AG04449 (cell line): ENCODE measurements around the gene SYTL2.

Experiments used
- CTCF ChIA-PET: fragments of 350-600 bp; formaldehyde crosslinking; extraction: SDS; loops from one replicate; lab custom pipeline; 2021; ENCODE audit warnings: antibody characterized with exemption; lab: Yijun Ruan, JAX
- POLR2A ChIA-PET: fragments of 400-600, 350-600 bp; formaldehyde crosslinking; extraction: SDS; loops from one replicate; lab custom pipeline; 2020; ENCODE audit warnings: antibody characterized with exemption, inconsistent platforms; lab: Yijun Ruan, JAX
- DNase-seq: peaks from one replicate; pipeline ENCODE4 v3.0.0-alpha.2; 2010; ENCODE audit warnings: low read depth, low spot score
- H3K4me3 ChIP-seq: 2 replicates; pipeline ENCODE4 v1.5.1; 2011; ENCODE audit warnings: low read depth, mild to moderate bottlenecking, control low read depth, low read length
- TF ChIP-seq, protein P1 (sequence below): IDR thresholded peaks from one replicate; pipeline ENCODE4 v1.5.1; 2011; ENCODE audit warnings: mild to moderate bottlenecking, moderate library complexity, low read length, control low read depth, inconsistent platforms; ENCODE audit not compliant: insufficient read depth; ENCODE audit errors: missing control alignments

SYTL2 gene

DNA sequence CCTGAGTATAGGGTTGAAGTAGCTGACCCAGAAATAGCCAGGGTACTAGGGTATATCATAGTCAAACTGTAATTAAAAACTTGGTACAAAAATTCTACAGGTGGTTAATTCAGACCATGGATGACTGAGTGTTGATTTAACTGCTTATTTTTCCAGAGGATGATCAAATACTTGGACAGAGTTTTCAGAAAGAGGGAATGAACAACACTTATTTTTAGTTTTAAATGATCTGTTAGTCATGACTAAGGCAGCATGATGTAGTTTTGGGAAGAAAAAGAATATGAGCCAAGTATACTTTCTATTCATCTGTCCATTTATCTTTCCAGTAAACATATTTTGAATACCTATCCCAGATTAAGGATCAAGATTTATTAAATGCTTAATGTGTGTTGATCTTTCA is 105.1 kb downstream of the SYTL2 start:
- no peak overlapping the region for H3K4me3 ChIP-seq
- no peak for DNase-seq
- ChIA-PET POLR2A (no interaction called here), CTCF (no interaction called here)
- TF ChIP-seq, protein P1, sequence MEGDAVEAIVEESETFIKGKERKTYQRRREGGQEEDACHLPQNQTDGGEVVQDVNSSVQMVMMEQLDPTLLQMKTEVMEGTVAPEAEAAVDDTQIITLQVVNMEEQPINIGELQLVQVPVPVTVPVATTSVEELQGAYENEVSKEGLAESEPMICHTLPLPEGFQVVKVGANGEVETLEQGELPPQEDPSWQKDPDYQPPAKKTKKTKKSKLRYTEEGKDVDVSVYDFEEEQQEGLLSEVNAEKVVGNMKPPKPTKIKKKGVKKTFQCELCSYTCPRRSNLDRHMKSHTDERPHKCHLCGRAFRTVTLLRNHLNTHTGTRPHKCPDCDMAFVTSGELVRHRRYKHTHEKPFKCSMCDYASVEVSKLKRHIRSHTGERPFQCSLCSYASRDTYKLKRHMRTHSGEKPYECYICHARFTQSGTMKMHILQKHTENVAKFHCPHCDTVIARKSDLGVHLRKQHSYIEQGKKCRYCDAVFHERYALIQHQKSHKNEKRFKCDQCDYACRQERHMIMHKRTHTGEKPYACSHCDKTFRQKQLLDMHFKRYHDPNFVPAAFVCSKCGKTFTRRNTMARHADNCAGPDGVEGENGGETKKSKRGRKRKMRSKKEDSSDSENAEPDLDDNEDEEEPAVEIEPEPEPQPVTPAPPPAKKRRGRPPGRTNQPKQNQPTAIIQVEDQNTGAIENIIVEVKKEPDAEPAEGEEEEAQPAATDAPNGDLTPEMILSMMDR: no peak

DNA sequence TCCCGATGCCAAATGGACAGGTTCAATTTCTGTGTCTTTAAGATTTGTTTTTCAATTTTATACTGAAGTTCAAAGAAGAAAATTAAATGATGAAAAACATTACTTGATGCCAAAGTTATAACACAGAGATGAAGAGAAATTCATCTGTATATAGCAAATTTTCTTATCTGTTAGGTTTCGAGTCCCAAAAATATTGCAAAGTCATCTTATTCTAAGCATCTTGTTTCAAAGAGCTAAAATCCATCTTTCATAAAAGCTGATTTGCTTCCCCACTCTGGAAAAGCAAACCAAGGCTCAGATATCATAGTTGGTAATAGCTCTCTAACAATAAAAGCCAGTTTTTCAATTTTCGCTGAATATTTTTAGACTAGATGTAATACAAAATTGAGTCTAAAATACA is 106.0 kb downstream of the SYTL2 start:
- ChIA-PET CTCF (interaction anchor here (0.7 kb wide), 1 partner anchor 16 kb away, joined by 3 read pairs; no protein-coding TSS in a partner anchor), POLR2A (no interaction called here)
- TF ChIP-seq, protein P1: no peak
- no peak for DNase-seq
- no peak overlapping the region for H3K4me3 ChIP-seq

DNA sequence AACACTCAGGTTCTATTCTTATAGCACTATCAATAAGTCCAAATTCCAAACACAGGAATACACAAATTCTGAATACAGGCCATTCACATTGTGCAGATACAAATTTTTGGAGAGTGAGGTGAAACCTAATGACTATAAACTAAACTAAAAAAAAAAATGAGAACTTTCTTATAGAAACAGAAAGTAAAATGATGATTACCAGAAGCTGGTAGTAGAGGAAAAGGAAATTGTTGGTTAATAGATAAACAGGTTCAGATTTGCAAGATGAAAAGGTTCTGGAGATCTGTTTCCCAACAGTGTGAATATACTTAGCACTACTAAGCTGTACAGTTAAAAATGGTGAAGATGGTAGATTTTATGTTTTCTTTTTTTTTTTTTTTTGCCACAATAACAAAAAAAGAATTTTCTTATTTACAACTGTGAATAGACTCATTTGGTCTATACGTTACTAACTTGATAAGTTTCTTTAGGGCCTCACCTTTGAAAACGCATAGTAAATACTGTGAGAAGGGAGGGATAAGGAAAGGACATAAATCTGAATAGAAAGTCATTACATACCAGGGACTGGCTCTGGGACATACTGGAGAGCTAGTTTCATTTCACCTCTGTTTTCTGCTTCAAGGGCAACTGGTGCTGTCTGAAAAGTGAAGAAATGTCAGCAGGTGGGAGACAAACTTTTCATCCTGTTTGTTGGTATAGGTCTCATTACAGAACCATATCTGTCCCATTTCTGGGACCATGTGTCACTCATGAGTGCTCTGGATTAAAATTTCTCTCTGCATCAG is 110.8 kb downstream of the SYTL2 start:
- no peak overlapping the region for H3K4me3 ChIP-seq
- no peak for DNase-seq
- ChIA-PET CTCF (interaction anchor here (1.2 to 2.1 kb wide), 5 partner anchors 8 to 155 kb away, joined by 4 to 7 read pairs (median 6); partner anchors contain the start of gene CCDC83), POLR2A (no interaction called here)
- TF ChIP-seq, protein P1: no peak

DNA sequence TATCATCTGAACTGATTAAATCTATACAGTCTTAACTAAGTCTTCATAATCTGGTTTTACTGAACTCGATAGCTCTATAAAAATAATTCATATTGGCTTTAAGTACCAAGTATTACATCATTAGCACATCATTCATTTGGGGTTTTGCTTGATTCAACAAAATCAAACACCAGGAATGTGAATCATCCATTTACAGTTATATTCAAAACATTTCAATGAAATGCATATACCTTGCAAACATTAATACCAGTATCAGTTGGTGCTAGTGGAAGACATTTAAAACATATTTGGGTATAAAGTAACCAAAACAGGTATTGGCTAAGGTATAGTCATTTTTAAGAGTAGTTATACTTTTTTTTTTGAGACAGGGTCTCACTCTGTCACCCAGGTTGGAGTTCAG is 112.7 kb downstream of the SYTL2 start:
- ChIA-PET POLR2A (no interaction called here), CTCF (interaction anchor here (1.4 to 2.1 kb wide), 3 partner anchors 10 to 156 kb away, joined by 4 to 7 read pairs (median 4); partner anchors contain the start of gene CCDC83)
- no peak for DNase-seq
- H3K4me3 ChIP-seq: no peak overlapping the region
- TF ChIP-seq, protein P1: no peak

DNA sequence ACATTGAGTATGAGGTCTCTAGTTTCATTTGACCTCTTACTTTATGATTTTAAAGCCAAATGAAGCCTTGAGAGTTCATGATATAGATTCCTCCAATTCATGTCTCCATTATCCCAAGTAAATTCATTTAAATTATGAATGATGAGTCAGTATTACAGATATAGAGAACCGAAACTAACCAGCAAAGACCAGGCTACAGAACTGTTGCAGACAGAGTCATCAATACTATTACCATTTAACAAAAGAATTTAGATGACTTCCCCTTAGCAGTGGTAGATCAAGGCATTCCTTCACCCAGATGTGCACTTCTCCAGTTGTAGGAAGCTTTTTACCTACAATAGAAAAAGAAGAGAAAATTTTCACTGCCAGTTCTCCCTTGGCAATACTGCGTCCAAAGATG is 113.2 kb downstream of the SYTL2 start:
- no peak overlapping the region for H3K4me3 ChIP-seq

DNA sequence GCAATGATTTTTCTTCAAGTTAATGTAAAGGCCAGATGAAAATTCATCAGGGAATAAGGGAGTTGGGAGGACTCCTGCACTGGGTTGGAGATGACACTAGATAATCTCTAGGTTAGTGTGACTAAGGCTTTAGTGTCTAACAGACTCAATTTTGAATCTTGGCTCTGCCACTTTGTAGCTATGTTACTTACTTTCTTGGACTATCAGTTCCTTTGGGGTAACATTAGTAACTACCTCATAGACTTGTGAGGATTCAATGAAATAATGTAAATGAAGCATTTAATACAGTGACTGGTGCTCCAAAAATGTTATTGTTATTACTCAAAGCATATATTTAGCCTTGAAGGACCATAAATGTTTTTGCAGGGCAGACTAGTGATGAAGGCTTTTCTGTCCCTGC is 115.4 kb downstream of the SYTL2 start:
- TF ChIP-seq, protein P1: no peak
- DNase-seq: no peak
- no peak overlapping the region for H3K4me3 ChIP-seq
- CTCF ChIA-PET: interaction anchor here (0.6 to 6.7 kb wide), 15 partner anchors 10 to 596 kb away, joined by 3 to 62 read pairs (median 3); partner anchors contain the start of genes CCDC83 and CCDC89
- POLR2A ChIA-PET: no interaction called here

More for the DNA sequence above, 113.2 kb downstream of the SYTL2 start:
- DNase-seq: no peak
- TF ChIP-seq, protein P1: no peak
- CTCF ChIA-PET: interaction anchor here (1.4 to 2.9 kb wide), 3 partner anchors 11 to 157 kb away, joined by 4 to 21 read pairs (median 4); partner anchors contain the start of genes CCDC83 and CCDC89
- POLR2A ChIA-PET: no interaction called here
